Dedifferentiated amniotic fluid mesenchymal stem cell (primary cell): Measurements from ENCODE around the gene BHMT2.
A peak's percentile ranks its signal among the peaks of the same experiment; 100 is the strongest.

Source experiments
- DNase-seq: peaks from one replicate; pipeline ENCODE4 v3.0.0-alpha.2; 2016; ENCODE audit errors: extremely low spot score

BHMT2 gene

GRCh38 chr5:79120221-79120620, 50.7 kb downstream of the BHMT2 start:
- no peak for DNase-seq

- DNase-seq, result no peak
These were observed 53.4 kb downstream of the BHMT2 start for GRCh38 chr5:79122973-79123372.

GRCh38 chr5:79124607-79125006, 55.0 kb downstream of the BHMT2 start:
- no peak for DNase-seq

- no peak for DNase-seq
These were observed 61.2 kb downstream of the BHMT2 start for GRCh38 chr5:79130781-79131180.

GRCh38 chr5:79133121-79133656, 63.6 kb downstream of the BHMT2 start:
- DNase-seq, result peak; percentile 89

GRCh38 chr5:79133657-79134451, 64.3 kb downstream of the BHMT2 start:
- DNase-seq, result peak; percentile 92

GRCh38 chr5:79135790-79136553, 66.4 kb downstream of the BHMT2 start:
- DNase-seq, result no peak

GRCh38 chr5:79136618-79137017, 67.1 kb downstream of the BHMT2 start:
- no peak for DNase-seq
